ENCODE measurements around the gene PCED1B. TPM values are rescaled to one million over a fixed set of nuclear protein-coding genes. Genes with fewer than 3 reads are reported as not detected.
"Not testable (repeated sequence)": the region's sequence is repeated elsewhere in the genome, so short reads cannot be mapped to it uniquely, and the experiment has no call there.

Gene PCED1B
- total RNA-seq, 1 donor from 2014 or later, result 3.1 TPM

GRCh38 chr12:47200446-47200845 lies 121.0 kb downstream of the PCED1B start:
- H4K20me1 ChIP-seq (ENCODE audit: low read depth), result no peaks in the 10 kb centered on the region
- Mint-ChIP-seq H3K9me3 (peaks cover 4% of the 10 kb centered on the region), H3K4me3 (no peak overlapping the region), H3K36me3 (no peaks in the 10 kb centered on the region), H3K27me3 (ENCODE audit: insufficient read depth, low read depth) (no peaks in the 10 kb centered on the region), H3K4me1 (peaks cover 4% of the 10 kb centered on the region), H3K27ac (no peak overlapping the region)
- H3K4me2 ChIP-seq, result no peak overlapping the region
- H3K36me3 ChIP-seq, result no peaks in the 10 kb centered on the region
- no peak for DNase-seq (ENCODE audit: low spot score)
- H3K9me3 ChIP-seq (ENCODE audit: low read depth), result no peaks in the 10 kb centered on the region
- H3K27ac ChIP-seq, result no peak overlapping the region
- no peak overlapping the region for H3K9ac ChIP-seq
- no peaks in the 10 kb centered on the region for H3K27me3 ChIP-seq
- H3K4me1 ChIP-seq, result no peaks in the 10 kb centered on the region
- no peaks in the 10 kb centered on the region for H3F3A ChIP-seq (ENCODE audit: low read depth)
- no peak overlapping the region for H3K4me3 ChIP-seq
- H2AFZ ChIP-seq (replicated peaks), result no peak overlapping the region
- TF ChIP-seq, protein P1, sequence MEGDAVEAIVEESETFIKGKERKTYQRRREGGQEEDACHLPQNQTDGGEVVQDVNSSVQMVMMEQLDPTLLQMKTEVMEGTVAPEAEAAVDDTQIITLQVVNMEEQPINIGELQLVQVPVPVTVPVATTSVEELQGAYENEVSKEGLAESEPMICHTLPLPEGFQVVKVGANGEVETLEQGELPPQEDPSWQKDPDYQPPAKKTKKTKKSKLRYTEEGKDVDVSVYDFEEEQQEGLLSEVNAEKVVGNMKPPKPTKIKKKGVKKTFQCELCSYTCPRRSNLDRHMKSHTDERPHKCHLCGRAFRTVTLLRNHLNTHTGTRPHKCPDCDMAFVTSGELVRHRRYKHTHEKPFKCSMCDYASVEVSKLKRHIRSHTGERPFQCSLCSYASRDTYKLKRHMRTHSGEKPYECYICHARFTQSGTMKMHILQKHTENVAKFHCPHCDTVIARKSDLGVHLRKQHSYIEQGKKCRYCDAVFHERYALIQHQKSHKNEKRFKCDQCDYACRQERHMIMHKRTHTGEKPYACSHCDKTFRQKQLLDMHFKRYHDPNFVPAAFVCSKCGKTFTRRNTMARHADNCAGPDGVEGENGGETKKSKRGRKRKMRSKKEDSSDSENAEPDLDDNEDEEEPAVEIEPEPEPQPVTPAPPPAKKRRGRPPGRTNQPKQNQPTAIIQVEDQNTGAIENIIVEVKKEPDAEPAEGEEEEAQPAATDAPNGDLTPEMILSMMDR (IDR thresholded peaks at IDR 0.05), result no peak
- TF ChIP-seq EZH2phosphoT487 (IDR thresholded peaks at IDR 0.05) (no peak), EZH2 (IDR thresholded peaks at IDR 0.05) (no peak)
- no peaks in the 10 kb centered on the region for H3K79me2 ChIP-seq (ENCODE audit: low read depth)

- H3K36me3 Mint-ChIP-seq, result not testable (repeated sequence)
Observed at GRCh38 chr12:47201190-47201589, 121.8 kb downstream of the PCED1B start.

DNA sequence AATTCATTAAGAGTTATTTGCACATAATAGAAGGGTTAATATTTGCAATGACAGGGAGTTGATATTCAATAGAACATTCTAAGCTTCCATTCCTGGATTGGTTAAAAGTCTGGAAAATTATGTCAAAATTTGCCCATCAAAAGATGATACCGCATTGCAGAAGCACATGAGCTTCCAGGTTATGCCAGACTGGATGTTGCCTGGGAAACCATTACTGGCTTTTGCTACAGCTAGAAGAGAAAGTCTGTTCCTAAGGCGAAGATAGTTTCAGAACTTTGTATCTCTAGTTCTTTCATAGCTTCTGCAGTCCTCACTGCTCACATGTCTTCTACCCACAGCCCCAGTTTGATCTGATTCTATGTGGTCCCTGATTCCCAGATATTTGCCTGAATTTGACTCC lies 122.8 kb downstream of the PCED1B start:
- no peak overlapping the region for H3K4me3 ChIP-seq
- peaks cover 7% of the 10 kb centered on the region for H3K4me1 Mint-ChIP-seq
- H3K27me3 ChIP-seq, result no peaks in the 10 kb centered on the region
- no peaks in the 10 kb centered on the region for H4K20me1 ChIP-seq (ENCODE audit: low read depth)
- no peaks in the 10 kb centered on the region for H3K9me3 ChIP-seq (ENCODE audit: low read depth)
- H2AFZ ChIP-seq (replicated peaks), result no peak overlapping the region
- no peak for DNase-seq (ENCODE audit: low spot score)
- no peaks in the 10 kb centered on the region for H3K36me3 Mint-ChIP-seq
- no peak overlapping the region for H3K27ac ChIP-seq
- H3K4me2 ChIP-seq, result no peak overlapping the region
- H3K9me3 Mint-ChIP-seq, result peaks cover 4% of the 10 kb centered on the region
- H3K4me1 ChIP-seq, result no peaks in the 10 kb centered on the region
- TF ChIP-seq EZH2phosphoT487 (IDR thresholded peaks at IDR 0.05) (no peak), EZH2 (IDR thresholded peaks at IDR 0.05) (no peak)
- no peaks in the 10 kb centered on the region for H3K79me2 ChIP-seq (ENCODE audit: low read depth)
- no peaks in the 10 kb centered on the region for H3K36me3 ChIP-seq
- no peaks in the 10 kb centered on the region for H3F3A ChIP-seq (ENCODE audit: low read depth)
- H3K9ac ChIP-seq, result no peak overlapping the region
- no peak overlapping the region for H3K4me3 Mint-ChIP-seq
- H3K27ac Mint-ChIP-seq, result no peak overlapping the region
- H3K27me3 Mint-ChIP-seq (ENCODE audit: insufficient read depth, low read depth), result no peaks in the 10 kb centered on the region

More at GRCh38 chr12:47201190-47201589, 121.8 kb downstream of the PCED1B start:
- not testable (repeated sequence) for H3K27ac ChIP-seq; H3K36me3 ChIP-seq; H3K4me2 ChIP-seq; H3K27me3 ChIP-seq; DNase-seq (ENCODE audit: low spot score); H3K4me3 Mint-ChIP-seq; H3K9me3 Mint-ChIP-seq; H3K27ac Mint-ChIP-seq; H3K9me3 ChIP-seq (ENCODE audit: low read depth); H3F3A ChIP-seq (ENCODE audit: low read depth); H3K79me2 ChIP-seq (ENCODE audit: low read depth); H3K4me3 ChIP-seq; H4K20me1 ChIP-seq (ENCODE audit: low read depth); H3K4me1 Mint-ChIP-seq; H3K9ac ChIP-seq; H3K27me3 Mint-ChIP-seq (ENCODE audit: insufficient read depth, low read depth); H3K4me1 ChIP-seq; H2AFZ ChIP-seq (replicated peaks)

GRCh38 chr12:47205532-47206449 lies 126.4 kb downstream of the PCED1B start:
- Histone ChIP-seq H3K9ac (no peak overlapping the region), H2AFZ (replicated peaks) (peak overlapping the region; percentile 82), H3K4me3 (no peak overlapping the region), H3K36me3 (no peaks in the 10 kb centered on the region), H3K9me3 (ENCODE audit: low read depth) (no peaks in the 10 kb centered on the region), H3K27ac (no peak overlapping the region), H3F3A (ENCODE audit: low read depth) (no peaks in the 10 kb centered on the region), H3K4me1 (no peaks in the 10 kb centered on the region), H3K4me2 (no peak overlapping the region), H3K27me3 (no peaks in the 10 kb centered on the region), H3K79me2 (ENCODE audit: low read depth) (no peaks in the 10 kb centered on the region), H4K20me1 (ENCODE audit: low read depth) (no peaks in the 10 kb centered on the region)
- H3K27ac Mint-ChIP-seq, result no peak overlapping the region
- no peak for TF ChIP-seq EZH2 (IDR thresholded peaks at IDR 0.05)
- no peak overlapping the region for H3K4me3 Mint-ChIP-seq
- no peaks in the 10 kb centered on the region for H3K27me3 Mint-ChIP-seq (ENCODE audit: insufficient read depth, low read depth)
- H3K4me1 Mint-ChIP-seq, result peaks cover 7% of the 10 kb centered on the region
- no peaks in the 10 kb centered on the region for H3K36me3 Mint-ChIP-seq
- no peak for DNase-seq (ENCODE audit: low spot score)
- peaks cover 2% of the 10 kb centered on the region for H3K9me3 Mint-ChIP-seq

Data from neural progenitor cell (in vitro differentiated cells).